Measurements from ENCODE around the gene ABCC8.

Gene ABCC8

DNA sequence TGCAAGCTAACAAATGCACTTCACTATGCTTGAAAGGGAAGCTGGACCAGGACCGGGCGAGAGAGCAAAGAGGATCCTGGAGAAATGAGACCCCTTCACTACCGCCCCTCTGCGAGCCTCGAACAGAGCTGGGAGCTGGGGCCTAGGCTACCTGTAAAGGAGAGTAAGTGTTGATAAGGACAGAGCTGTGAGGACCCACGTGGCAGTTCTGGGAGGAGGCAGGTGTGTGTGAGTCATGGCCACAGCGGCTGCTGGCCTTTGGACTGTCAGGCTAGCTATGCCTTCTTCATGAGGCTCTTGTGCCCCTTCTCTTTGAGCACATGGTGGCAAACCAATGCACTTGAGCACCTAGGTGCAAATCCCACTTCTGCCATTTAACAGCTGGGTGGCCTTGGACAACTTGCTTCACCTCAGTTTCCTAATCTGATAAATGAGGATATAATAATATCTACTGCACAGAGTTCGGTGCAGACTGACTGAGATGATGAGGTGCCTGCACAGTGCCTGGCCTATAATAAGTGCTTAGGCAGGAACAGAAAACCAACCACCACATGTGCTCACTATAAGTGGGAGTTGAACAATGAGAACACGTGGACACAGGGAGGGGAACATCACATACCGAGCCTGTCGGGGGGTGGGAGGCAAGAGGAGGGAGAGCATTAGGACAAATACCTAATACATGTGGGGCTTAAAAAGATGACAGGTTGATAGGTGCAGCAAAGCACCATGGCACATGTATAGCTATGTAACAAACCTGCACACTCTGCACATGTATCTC, 52.9 kb downstream of the ABCC8 start:
- H3K27me3 ChIP-seq (ENCODE audit: insufficient read depth, low read length), result no peaks in the 10 kb centered on the region; the same call in 1 of the 2 replicates
- H3K27ac ChIP-seq (ENCODE audit: low read length), result no peak overlapping the region
- H3K36me3 ChIP-seq (ENCODE audit: insufficient read depth, low read depth, low read length), result no peaks in the 10 kb centered on the region
- H3K4me3 ChIP-seq (ENCODE audit: low read length), result no peak overlapping the region
- H3K4me1 ChIP-seq (ENCODE audit: insufficient read depth, low read length), result peaks cover 3% of the 10 kb centered on the region; the same call in 1 of the 2 replicates
- no peaks in the 10 kb centered on the region for H3K9me3 ChIP-seq (ENCODE audit: insufficient read depth, low read depth, low read length)
- no peak overlapping the region for H3K9ac ChIP-seq (ENCODE audit: low read depth, low read length)

DNA sequence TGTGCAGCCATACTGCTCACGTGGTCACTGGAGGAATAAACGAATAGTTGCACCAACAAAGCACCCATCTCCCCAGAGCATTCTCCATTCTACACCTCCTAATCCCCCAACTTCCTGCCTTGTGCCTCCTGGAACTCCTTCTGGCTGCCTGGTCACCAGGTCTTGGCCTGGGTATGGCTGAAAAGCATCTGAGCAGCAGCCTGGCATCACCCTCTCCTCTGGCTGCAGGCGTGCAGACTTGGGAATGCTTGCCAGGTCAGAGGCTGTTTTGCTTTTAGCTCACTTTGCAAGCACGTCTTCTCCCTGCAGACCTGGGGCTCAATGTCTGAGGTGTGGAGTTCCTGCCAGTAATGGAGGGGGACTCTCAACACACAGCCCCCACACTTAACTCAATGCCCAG, 54.9 kb downstream of the ABCC8 start:
- H3K27me3 ChIP-seq (ENCODE audit: insufficient read depth, low read length), result no peaks in the 10 kb centered on the region; the same call in 1 of the 2 replicates
- no peak overlapping the region for H3K4me3 ChIP-seq (ENCODE audit: low read length)
- no peaks in the 10 kb centered on the region for H3K9me3 ChIP-seq (ENCODE audit: insufficient read depth, low read depth, low read length)
- no peak overlapping the region for H3K9ac ChIP-seq (ENCODE audit: low read depth, low read length)
- H3K36me3 ChIP-seq (ENCODE audit: insufficient read depth, low read depth, low read length), result no peaks in the 10 kb centered on the region
- no peak overlapping the region for H3K27ac ChIP-seq (ENCODE audit: low read length)
- H3K4me1 ChIP-seq (ENCODE audit: insufficient read depth, low read length), result peaks cover 3% of the 10 kb centered on the region; the same call in 1 of the 2 replicates

DNA sequence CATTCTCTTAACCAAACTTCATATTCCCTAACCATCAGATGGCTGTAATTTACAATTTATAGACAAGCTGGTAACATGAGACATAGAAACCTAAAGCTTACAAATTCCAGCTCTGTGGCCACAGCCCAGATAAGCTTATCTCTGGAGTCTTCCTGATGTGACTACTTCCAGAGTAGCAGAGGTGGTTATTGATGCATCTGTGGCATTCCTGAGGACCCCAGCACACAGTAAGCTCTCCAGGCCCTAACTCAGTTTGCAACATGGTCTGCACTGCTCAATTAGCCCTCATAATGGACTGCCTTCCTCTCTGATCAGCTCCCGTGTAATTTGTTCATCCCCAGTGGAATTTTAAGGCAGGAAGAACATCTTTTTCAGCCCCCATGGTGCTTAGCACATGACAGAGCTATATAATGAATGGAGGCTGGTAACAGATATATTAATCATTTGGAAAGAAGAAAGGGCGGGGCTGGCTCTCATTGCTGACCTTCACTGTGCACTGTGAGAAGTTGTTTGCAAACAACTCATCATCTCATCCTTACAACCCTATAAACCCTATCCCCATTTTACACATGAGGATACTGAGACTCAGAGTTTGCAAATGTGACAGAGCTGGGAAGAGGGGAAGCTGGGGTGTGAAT, 58.1 kb downstream of the ABCC8 start:
- Histone ChIP-seq H3K9ac (ENCODE audit: low read depth, low read length) (no peak overlapping the region), H3K9me3 (ENCODE audit: insufficient read depth, low read depth, low read length) (no peaks in the 10 kb centered on the region), H3K4me1 (ENCODE audit: insufficient read depth, low read length) (peaks cover 3% of the 10 kb centered on the region; the same call in 1 of the 2 replicates), H3K27me3 (ENCODE audit: insufficient read depth, low read length) (peaks cover 4% of the 10 kb centered on the region), H3K27ac (ENCODE audit: low read length) (no peak overlapping the region), H3K36me3 (ENCODE audit: insufficient read depth, low read depth, low read length) (no peaks in the 10 kb centered on the region), H3K4me3 (ENCODE audit: low read length) (no peak overlapping the region)

DNA sequence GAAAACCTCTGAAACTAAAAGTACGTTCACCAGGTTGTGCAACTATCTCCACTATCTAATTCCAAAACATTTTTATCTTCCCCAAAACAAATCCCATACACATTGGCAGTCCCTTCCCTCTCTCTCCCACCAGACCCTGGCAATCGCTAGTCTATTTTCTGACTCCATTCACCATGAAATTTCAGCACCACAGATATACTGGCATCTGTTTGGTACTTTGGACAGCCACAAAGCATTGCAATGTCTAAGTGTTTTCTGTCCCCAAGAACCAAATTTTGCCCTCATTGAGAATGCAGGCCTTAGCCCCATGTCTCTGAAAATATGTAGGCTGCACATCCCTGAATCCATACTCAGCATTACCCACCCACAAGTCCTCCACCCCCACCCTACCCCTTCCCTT, 60.2 kb downstream of the ABCC8 start:
- peaks cover 8% of the 10 kb centered on the region for H3K27me3 ChIP-seq (ENCODE audit: insufficient read depth, low read length)
- peaks cover 3% of the 10 kb centered on the region; the same call in 1 of the 2 replicates for H3K4me1 ChIP-seq (ENCODE audit: insufficient read depth, low read length)

DNA sequence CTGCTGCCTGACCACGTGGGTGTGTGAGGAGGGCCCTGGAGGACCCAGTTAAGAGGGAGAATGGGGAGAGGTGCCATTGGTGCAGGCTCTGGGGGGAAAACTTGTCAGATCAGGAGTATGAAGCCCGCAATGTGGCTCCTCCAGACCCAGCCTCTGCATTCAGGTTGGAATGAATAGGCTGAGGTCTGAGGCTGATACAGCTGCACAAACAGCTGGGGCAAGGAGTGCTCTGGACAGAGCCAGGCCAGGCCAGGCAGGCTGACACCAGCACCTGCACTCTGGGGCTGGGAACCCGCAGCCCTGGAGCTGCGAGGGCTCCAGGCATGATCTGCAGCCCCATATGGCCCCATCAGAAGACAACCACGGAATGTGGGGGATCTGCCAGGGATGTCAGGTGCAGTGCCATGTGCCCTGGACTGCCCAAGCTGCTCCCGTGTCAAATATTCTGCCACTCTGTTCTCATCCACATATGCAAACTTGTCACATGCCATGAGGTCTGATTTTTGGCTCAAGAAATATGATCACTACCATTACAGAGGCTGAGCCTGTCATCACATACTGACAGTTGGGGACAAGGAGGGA, 61.0 kb downstream of the ABCC8 start:
- no peaks in the 10 kb centered on the region for H3K36me3 ChIP-seq (ENCODE audit: insufficient read depth, low read depth, low read length)
- peaks cover 8% of the 10 kb centered on the region for H3K27me3 ChIP-seq (ENCODE audit: insufficient read depth, low read length)
- no peak overlapping the region for H3K27ac ChIP-seq (ENCODE audit: low read length)
- H3K4me1 ChIP-seq (ENCODE audit: insufficient read depth, low read length), result no peaks in the 10 kb centered on the region
- no peak overlapping the region for H3K9ac ChIP-seq (ENCODE audit: low read depth, low read length)
- H3K9me3 ChIP-seq (ENCODE audit: insufficient read depth, low read depth, low read length), result no peaks in the 10 kb centered on the region
- no peak overlapping the region for H3K4me3 ChIP-seq (ENCODE audit: low read length)

More for the DNA sequence above, 60.2 kb downstream of the ABCC8 start:
- H3K9me3 ChIP-seq (ENCODE audit: insufficient read depth, low read depth, low read length), result no peaks in the 10 kb centered on the region
- no peak overlapping the region for H3K9ac ChIP-seq (ENCODE audit: low read depth, low read length)
- H3K36me3 ChIP-seq (ENCODE audit: insufficient read depth, low read depth, low read length), result no peaks in the 10 kb centered on the region
- H3K4me3 ChIP-seq (ENCODE audit: low read length), result no peak overlapping the region
- H3K27ac ChIP-seq (ENCODE audit: low read length), result no peak overlapping the region

DNA sequence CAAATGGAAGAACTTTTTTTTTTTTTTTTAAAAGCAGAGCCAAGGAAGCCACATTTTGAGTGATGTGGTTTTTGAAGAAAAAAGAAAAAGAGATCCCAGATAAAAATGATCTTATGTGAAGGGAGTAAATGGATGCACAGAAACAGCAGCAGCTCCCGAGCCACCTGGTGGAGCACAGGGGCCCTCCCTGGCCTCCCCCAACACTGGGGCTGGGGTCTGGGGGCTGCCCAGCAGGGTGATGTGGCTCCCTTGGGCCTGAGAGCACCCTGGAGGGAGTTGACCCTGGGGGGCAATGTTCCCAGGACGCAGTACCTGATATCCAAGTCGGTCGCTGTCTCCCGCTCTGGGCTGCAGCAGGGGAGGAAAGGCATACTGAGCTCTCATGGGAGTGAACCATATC, 61.7 kb downstream of the ABCC8 start:
- no peaks in the 10 kb centered on the region for H3K9me3 ChIP-seq (ENCODE audit: insufficient read depth, low read depth, low read length)
- H3K27ac ChIP-seq (ENCODE audit: low read length), result no peak overlapping the region
- H3K27me3 ChIP-seq (ENCODE audit: insufficient read depth, low read length), result peaks cover 8% of the 10 kb centered on the region
- no peaks in the 10 kb centered on the region for H3K36me3 ChIP-seq (ENCODE audit: insufficient read depth, low read depth, low read length)
- H3K4me1 ChIP-seq (ENCODE audit: insufficient read depth, low read length), result no peaks in the 10 kb centered on the region
- no peak overlapping the region for H3K9ac ChIP-seq (ENCODE audit: low read depth, low read length)
- H3K4me3 ChIP-seq (ENCODE audit: low read length), result no peak overlapping the region

DNA sequence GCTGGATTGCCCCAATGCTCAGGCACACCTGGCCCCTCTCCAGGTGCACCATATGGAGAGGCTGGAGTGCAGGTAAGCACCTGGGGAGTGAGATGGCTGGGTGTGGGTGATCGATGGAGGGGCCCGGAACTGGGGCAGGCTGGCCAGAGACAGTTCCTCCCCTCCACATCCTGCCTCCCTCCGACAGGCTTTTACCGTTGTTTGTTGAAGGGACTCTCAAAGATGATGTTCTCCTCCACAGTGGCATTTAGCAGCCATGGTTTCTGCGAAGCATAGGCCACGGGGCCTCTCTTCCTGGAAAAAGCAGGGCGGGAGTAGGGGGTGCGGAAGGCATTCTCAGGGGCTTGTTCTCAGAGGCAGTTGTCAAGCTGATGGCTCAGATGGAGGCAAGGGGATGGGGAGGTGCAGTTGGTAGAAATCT, 62.3 kb downstream of the ABCC8 start:
- Histone ChIP-seq H3K36me3 (ENCODE audit: insufficient read depth, low read depth, low read length) (no peaks in the 10 kb centered on the region), H3K4me1 (ENCODE audit: insufficient read depth, low read length) (no peaks in the 10 kb centered on the region), H3K9me3 (ENCODE audit: insufficient read depth, low read depth, low read length) (no peaks in the 10 kb centered on the region), H3K27ac (ENCODE audit: low read length) (no peak overlapping the region), H3K4me3 (ENCODE audit: low read length) (no peak overlapping the region), H3K9ac (ENCODE audit: low read depth, low read length) (no peak overlapping the region), H3K27me3 (ENCODE audit: insufficient read depth, low read length) (peaks cover 8% of the 10 kb centered on the region)

DNA sequence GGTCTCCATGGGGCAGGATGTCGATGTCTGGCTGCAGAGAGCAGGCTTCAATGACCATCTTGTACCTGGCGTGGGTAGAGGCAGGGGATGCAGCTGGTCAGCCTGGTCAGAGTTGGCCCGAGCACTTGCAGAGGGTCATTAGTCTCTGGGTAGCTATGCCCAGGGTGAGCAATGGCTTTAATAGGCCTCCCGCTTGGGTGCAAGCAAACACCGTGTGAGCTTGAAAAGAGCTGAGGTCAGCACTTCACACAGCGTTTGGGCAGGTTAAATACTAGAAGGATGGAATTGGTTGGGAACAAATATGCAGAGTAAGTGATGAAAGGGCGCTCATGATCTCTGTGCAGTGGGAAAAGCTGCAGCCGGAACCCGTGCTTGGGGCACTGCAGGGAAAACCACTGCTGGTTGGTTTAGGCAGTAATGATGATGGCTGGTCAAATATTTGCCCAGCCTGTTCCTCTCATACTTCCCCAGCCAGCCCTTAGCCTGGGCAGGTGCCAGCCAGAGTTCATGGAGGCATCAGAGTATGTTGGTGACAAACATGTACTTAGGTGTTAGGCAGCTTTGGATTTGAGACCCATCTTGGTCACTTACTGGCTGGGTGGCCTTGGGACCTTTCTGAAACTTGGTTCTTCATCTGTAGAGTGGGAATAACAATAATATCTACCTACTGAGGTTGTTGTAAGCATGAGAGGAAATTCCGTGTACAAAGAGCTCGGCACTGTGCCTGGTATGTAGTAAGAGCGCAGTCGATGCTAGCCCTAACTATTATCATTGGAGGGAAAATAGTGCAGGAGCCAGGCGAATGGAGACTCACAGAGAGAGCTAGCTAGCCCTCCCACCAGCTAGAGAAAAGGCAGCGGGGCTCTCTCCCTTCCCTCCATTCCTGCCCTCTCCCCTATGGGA, 63.0 kb downstream of the ABCC8 start:
- Histone ChIP-seq H3K9me3 (ENCODE audit: insufficient read depth, low read depth, low read length) (no peaks in the 10 kb centered on the region), H3K4me1 (ENCODE audit: insufficient read depth, low read length) (no peaks in the 10 kb centered on the region), H3K36me3 (ENCODE audit: insufficient read depth, low read depth, low read length) (no peaks in the 10 kb centered on the region), H3K9ac (ENCODE audit: low read depth, low read length) (no peak overlapping the region), H3K27ac (ENCODE audit: low read length) (no peak overlapping the region), H3K27me3 (ENCODE audit: insufficient read depth, low read length) (peaks cover 8% of the 10 kb centered on the region; the same call in 1 of the 2 replicates), H3K4me3 (ENCODE audit: low read length) (no peak overlapping the region)

DNA sequence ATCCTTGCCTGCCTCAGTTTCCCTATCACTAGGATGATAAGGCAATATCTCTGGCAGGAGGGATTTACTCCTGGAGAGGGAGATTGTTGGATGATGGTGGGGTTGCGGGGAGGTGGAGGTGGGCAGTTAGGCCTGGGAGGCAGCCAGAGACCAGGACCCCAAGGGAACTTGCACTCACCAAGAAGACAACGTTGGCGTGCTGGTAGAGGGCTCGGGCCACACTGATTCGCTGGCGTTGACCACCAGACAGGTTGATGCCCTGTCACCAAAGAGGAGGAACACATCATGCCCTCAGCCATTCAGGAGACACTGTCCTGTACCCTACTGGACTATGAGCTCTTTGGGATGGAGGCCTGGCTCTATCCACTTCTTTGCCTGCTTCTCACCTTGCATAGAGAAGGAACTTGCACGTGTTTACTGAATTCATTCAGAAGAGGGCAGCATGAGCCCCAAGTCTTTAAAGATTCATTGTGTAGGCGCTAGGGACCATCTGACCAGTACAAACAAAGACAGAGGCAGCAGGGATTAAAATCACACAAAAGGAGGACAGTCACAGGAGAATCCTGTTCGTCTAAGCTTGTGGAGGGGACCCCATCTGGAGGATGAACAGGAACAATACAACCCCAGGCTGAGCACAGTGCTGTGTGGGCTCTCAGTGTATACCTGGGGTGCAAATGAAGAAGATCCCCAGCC, 64.0 kb downstream of the ABCC8 start:
- Histone ChIP-seq H3K36me3 (ENCODE audit: insufficient read depth, low read depth, low read length) (no peaks in the 10 kb centered on the region), H3K27me3 (ENCODE audit: insufficient read depth, low read length) (peaks cover 8% of the 10 kb centered on the region; the same call in 1 of the 2 replicates), H3K9ac (ENCODE audit: low read depth, low read length) (no peak overlapping the region), H3K4me1 (ENCODE audit: insufficient read depth, low read length) (no peaks in the 10 kb centered on the region), H3K27ac (ENCODE audit: low read length) (no peak overlapping the region), H3K9me3 (ENCODE audit: insufficient read depth, low read depth, low read length) (no peaks in the 10 kb centered on the region), H3K4me3 (ENCODE audit: low read length) (no peak overlapping the region)

DNA sequence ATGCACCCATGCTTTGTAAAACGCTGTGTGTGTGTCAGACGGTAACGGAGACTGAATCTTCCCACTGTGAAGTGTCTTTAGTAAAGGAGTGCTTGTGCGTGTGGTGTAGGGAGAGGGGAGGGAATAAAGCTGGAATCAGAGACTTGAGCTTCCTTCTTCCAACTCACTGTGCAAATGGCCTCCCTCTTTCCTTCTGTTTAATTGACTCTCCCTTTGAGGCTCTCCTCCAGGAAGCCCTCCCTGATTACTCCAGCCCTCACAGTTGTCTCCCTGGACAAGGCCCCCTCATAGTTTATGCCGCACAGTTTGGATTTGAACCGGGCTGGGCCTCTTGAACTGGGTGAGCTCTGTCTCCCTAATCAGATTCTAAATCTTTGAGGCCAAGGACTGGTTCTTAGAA, 65.2 kb downstream of the ABCC8 start:
- Histone ChIP-seq H3K9me3 (ENCODE audit: insufficient read depth, low read depth, low read length) (no peaks in the 10 kb centered on the region), H3K27me3 (ENCODE audit: insufficient read depth, low read length) (peaks cover 8% of the 10 kb centered on the region; the same call in 1 of the 2 replicates), H3K36me3 (ENCODE audit: insufficient read depth, low read depth, low read length) (no peaks in the 10 kb centered on the region), H3K9ac (ENCODE audit: low read depth, low read length) (no peak overlapping the region), H3K4me3 (ENCODE audit: low read length) (no peak overlapping the region), H3K4me1 (ENCODE audit: insufficient read depth, low read length) (no peaks in the 10 kb centered on the region), H3K27ac (ENCODE audit: low read length) (no peak overlapping the region)

All from iPS-20b (cell line).